Measurements from ENCODE around the gene KRTAP5-6. TPM values are rescaled to one million over a fixed set of nuclear protein-coding genes. Genes with fewer than 3 reads are reported as not detected.

KRTAP5-6 gene
- total RNA-seq, 1 experiment from 2014 or later = not detected

- BruUV-seq (replicated peaks) = no TSS peak
- ChIA-PET RAD21 (ENCODE audit: low non-redundant PET in 1 of 2, low total read pairs in 2 of 2, uncharacterized antibody in 2 of 2, unreplicated experiment in 2 of 2) (interaction anchor here (1.1 to 1.3 kb wide), 9 partner anchors 40 to 503 kb away, joined by 3 to 26 read pairs (median 7); no protein-coding TSS in a partner anchor), CTCF (interaction anchor here (0.9 to 2.4 kb wide), 15 partner anchors 14 to 503 kb away, joined by 3 to 129 read pairs (median 13); partner anchors contain the start of genes MRPL23 and SYT8), POLR2A (interaction anchor here (1.2 kb wide), 1 partner anchor 179 kb away, joined by 6 read pairs; no protein-coding TSS in a partner anchor)
- Histone ChIP-seq H3K9me2 (ENCODE audit: insufficient read depth) (no peaks in the 10 kb centered on the region), H3K27ac (ENCODE audit: low read depth, low read length) (no peak overlapping the region), H4K20me1 (ENCODE audit: insufficient read depth) (no peaks in the 10 kb centered on the region), H3K27me3 (ENCODE audit: insufficient read depth, low read length) (no peaks in the 10 kb centered on the region), H3K4me3 (replicated peaks in 1 of 2; ENCODE audit: low read depth in 1 of 2, low read length in 2 of 2) (no peak overlapping the region), H2AFZ (ENCODE audit: low read depth, low read length, poor library complexity, severe bottlenecking) (no peak overlapping the region), H3K79me2 (ENCODE audit: insufficient read depth, low read length) (no peaks in the 10 kb centered on the region), H3K4me2 (ENCODE audit: low read length) (no peak overlapping the region), H3K4me1 (ENCODE audit: control insufficient read depth in 1 of 2, insufficient read depth in 2 of 2, low read length in 2 of 2) (peaks cover 0 to 7% of the 10 kb centered on the region in 2 experiments; a peak in 3 of 4 replicates), H3K36me3 (ENCODE audit: control insufficient read depth in 1 of 2, insufficient read depth in 2 of 2, low read length in 2 of 2) (no peaks in the 10 kb centered on the region), H3K9me3 (ENCODE audit: control insufficient read depth in 1 of 2, insufficient read depth in 1 of 2, low read depth in 1 of 2, low read length in 2 of 2) (no peaks in the 10 kb centered on the region), H3K9ac (ENCODE audit: low read length) (no peak overlapping the region)
- ATAC-seq = peak; percentile 21; the same call in 1 of the 2 replicates
- TF ChIP-seq EZH2phosphoT487 (IDR thresholded peaks at IDR 0.05; ENCODE audit: borderline replicate concordance) = no peak
- no peak for TF ChIP-seq CTCF (IDR thresholded peaks at IDR 0.05 in 2 of 3, conservative IDR thresholded peaks at IDR 0.05 in 1 of 3; ENCODE audit: borderline replicate concordance in 1 of 3, insufficient read depth in 1 of 3, low read depth in 2 of 3, low read length in 2 of 3)
- no peak for TF ChIP-seq FOSL1 (IDR thresholded peaks at IDR 0.05; ENCODE audit: low read depth)
- no peak for TF ChIP-seq POLR2A (IDR thresholded peaks at IDR 0.05; ENCODE audit: borderline replicate concordance, extremely low read depth, insufficient read depth, insufficient read length)
- TF ChIP-seq SIN3A (IDR thresholded peaks at IDR 0.05; ENCODE audit: low read depth) = no peak
- no peak for TF ChIP-seq CBX3 (IDR thresholded peaks at IDR 0.05; ENCODE audit: low read depth)
- TF ChIP-seq ZFX (IDR thresholded peaks at IDR 0.05) = no peak
- no peak for TF ChIP-seq TCF7L2 (IDR thresholded peaks at IDR 0.05; ENCODE audit: borderline replicate concordance, extremely low read depth, insufficient read depth, insufficient read length)
- TF ChIP-seq MAX (IDR thresholded peaks at IDR 0.05) = no peak
- TF ChIP-seq ZBTB33 (IDR thresholded peaks at IDR 0.05; ENCODE audit: extremely low read depth, insufficient replicate concordance, low read length) = no peak
- TF ChIP-seq EZH2 (IDR thresholded peaks at IDR 0.05) = no peak
- TF ChIP-seq REST (IDR thresholded peaks at IDR 0.05; ENCODE audit: low read depth) = no peak
- intact Hi-C loops (cut with micrococcal nuclease) = loop anchor here (2.0 to 5.0 kb wide), 2 partner anchors 179 to 229 kb away; no protein-coding TSS in a partner anchor
- DNase-seq (ENCODE audit: low read depth, low spot score) = no peak
Observed at GRCh38 chr11:1653541-1654387, 43.2 kb upstream of the KRTAP5-6 start.
